AG10803 (cell line): ENCODE measurements around the gene KIAA1958.

Experiments used
- DNase-seq: peaks from one replicate; pipeline ENCODE4 v3.0.0; 2010; ENCODE audit warnings: low read depth
- H3K4me3 ChIP-seq: 2 replicates; pipeline ENCODE4 v1.5.1; 2011; ENCODE audit warnings: mild to moderate bottlenecking, low read length, control low read depth
- CTCF ChIP-seq: conservative IDR thresholded peaks from 2 replicates; pipeline ENCODE4 v1.5.1; 2011; ENCODE audit warnings: mild to moderate bottlenecking, low read length, control low read depth, inconsistent platforms

The KIAA1958 gene

GRCh38 chr9:112699230-112699629, 212.6 kb downstream of the KIAA1958 start:
- DNase-seq: no peak
- H3K4me3 ChIP-seq: no peak overlapping the region
- TF ChIP-seq CTCF: no peak

GRCh38 chr9:112700085-112700484, 213.5 kb downstream of the KIAA1958 start:
- DNase-seq: no peak
- TF ChIP-seq CTCF: no peak
- no peak overlapping the region for H3K4me3 ChIP-seq

- no peak for DNase-seq
- no peak for TF ChIP-seq CTCF
- no peak overlapping the region for H3K4me3 ChIP-seq
Observed at GRCh38 chr9:112703304-112703703, 216.7 kb downstream of the KIAA1958 start.

- peak; percentile 48 for DNase-seq
- no peak overlapping the region for H3K4me3 ChIP-seq
- TF ChIP-seq CTCF: peak; percentile 55
Observed at GRCh38 chr9:112705768-112706427, 219.3 kb downstream of the KIAA1958 start.

- peak; percentile 81 for TF ChIP-seq CTCF
- H3K4me3 ChIP-seq: no peak overlapping the region
- DNase-seq: peak; percentile 50
Observed at GRCh38 chr9:112711050-112711689, 224.5 kb downstream of the KIAA1958 start.

- no peak for DNase-seq
- TF ChIP-seq CTCF: no peak
- no peak overlapping the region for H3K4me3 ChIP-seq
Observed at GRCh38 chr9:112712678-112713077, 226.1 kb downstream of the KIAA1958 start.

GRCh38 chr9:112717661-112718331, 231.2 kb downstream of the KIAA1958 start, which contains the start of gene INIP:
INIP (minus strand) TSS chr9:112718117; CDS start chr9:112716485, 1,632 bp downstream.
- TF ChIP-seq CTCF: peak; percentile 25
- peak; percentile 94 for DNase-seq
- peak within 1 kb of the TSS; percentile 94 for H3K4me3 ChIP-seq
